ENCODE measurements around the gene TNS3. TPM values are rescaled to one million over a fixed set of nuclear protein-coding genes. Genes with fewer than 3 reads are reported as not detected.

The TNS3 gene
- total RNA-seq, 2 experiments from 2014 or later, result not detected

DNA sequence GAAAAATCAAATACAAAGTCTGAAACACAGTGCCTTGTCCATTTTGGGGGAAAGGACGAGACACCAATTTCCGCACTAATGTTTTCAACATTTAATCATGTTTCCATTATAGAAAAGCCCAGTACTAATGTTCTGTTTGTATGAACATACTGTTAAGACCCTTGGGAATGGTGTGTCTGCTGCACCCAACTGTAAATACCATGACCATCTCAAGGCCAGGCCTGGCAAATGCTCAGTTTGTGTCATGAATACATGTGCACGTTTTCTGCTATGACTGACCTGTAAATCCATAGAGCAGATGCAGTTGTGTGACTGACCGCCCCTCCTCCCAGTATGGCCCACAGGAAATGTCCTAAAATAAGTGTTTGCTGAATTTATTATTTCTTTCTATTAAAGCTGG lies 270.0 kb downstream of the TNS3 start:
- H3K36me3 Mint-ChIP-seq (ENCODE audit: low read depth), result no peaks in the 10 kb centered on the region

DNA sequence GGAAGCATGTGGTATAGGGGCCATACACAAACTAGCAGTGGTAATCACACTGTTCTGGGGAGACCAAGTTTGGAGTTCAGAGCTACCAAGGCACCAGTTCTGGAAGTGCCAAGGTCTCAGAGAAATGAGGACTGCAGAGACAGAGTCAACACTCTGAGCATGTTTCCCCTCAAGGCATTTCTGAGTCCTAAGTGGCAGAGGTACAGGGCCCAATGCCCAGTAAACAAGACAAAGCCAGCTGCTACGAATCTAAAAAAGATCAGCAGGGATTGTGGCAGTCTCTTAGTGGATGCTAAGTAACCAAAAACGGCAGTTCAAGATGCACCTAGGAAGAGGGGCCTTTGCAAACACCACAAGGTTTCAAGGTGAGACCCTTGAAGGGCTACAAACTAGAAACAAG lies 271.9 kb downstream of the TNS3 start:
- CTCF ChIA-PET, result no interaction called here
- DNase-seq (no peak), ATAC-seq (no peak)
- no peaks in the 10 kb centered on the region for H3K36me3 Mint-ChIP-seq (ENCODE audit: low read depth)
- no peaks in the 10 kb centered on the region for H3K27me3 Mint-ChIP-seq (ENCODE audit: low read depth)
- POLR2A ChIA-PET, result no interaction called here
- no peak overlapping the region for H3K27ac Mint-ChIP-seq
- H3K9me3 Mint-ChIP-seq (ENCODE audit: insufficient read depth), result no peaks in the 10 kb centered on the region
- H3K4me3 Mint-ChIP-seq, result no peak overlapping the region
- no peaks in the 10 kb centered on the region for H3K4me1 Mint-ChIP-seq (ENCODE audit: low read depth)

More for the DNA sequence above, 270.0 kb downstream of the TNS3 start:
- ATAC-seq, result no peak
- CTCF ChIA-PET, result no interaction called here
- Mint-ChIP-seq H3K4me3 (no peak overlapping the region), H3K27ac (no peak overlapping the region), H3K4me1 (ENCODE audit: low read depth) (no peaks in the 10 kb centered on the region), H3K9me3 (ENCODE audit: insufficient read depth) (no peaks in the 10 kb centered on the region), H3K27me3 (ENCODE audit: low read depth) (no peaks in the 10 kb centered on the region)
- DNase-seq, result no peak
- POLR2A ChIA-PET, result no interaction called here

DNA sequence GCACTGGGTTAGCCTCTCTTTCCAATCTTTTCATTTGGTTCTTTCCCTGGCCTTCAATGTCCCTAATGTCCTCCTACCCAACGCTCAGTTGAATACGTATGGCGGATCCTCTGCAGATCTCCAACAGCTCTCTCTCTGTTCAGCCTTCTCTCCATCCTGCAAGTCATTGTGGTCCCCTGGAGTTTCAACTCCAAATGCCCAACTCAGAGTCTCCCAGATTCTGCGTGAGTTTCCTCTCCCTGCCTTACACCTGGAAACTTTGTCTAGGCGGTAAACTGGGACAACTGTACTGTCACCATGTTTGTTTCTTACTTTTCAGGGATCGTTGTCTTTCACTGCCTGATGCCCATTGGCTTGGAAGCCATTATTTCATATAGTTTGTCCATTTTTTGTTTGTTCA lies 273.1 kb downstream of the TNS3 start:
- DNase-seq (no peak), ATAC-seq (no peak)
- H3K27ac Mint-ChIP-seq, result no peak overlapping the region
- no peak overlapping the region for H3K4me3 Mint-ChIP-seq
- H3K4me1 Mint-ChIP-seq (ENCODE audit: low read depth), result no peaks in the 10 kb centered on the region
- POLR2A ChIA-PET, result no interaction called here
- no peaks in the 10 kb centered on the region for H3K36me3 Mint-ChIP-seq (ENCODE audit: low read depth)
- no peaks in the 10 kb centered on the region for H3K27me3 Mint-ChIP-seq (ENCODE audit: low read depth)
- no peaks in the 10 kb centered on the region for H3K9me3 Mint-ChIP-seq (ENCODE audit: insufficient read depth)
- CTCF ChIA-PET, result no interaction called here

DNA sequence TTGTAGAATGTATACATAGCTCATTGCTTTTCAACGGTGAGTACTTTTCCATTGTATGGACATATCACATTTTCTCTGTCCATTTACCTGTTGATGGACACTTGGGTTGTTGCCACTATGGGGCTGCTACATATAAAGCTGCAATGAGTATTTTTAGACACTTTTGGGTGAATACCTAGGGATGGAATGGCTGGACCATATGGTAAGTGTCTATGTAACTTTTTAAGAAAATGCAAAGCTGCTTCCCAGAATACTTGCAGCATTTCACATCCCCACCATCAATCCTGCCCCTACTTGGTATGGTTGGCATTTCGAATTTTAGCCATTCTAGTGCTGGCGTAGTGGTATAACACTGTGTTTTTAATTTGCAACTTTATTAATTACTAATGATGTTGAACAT lies 274.6 kb downstream of the TNS3 start:
- no peaks in the 10 kb centered on the region for H3K36me3 Mint-ChIP-seq (ENCODE audit: low read depth)
- POLR2A ChIA-PET, result no interaction called here
- no peak overlapping the region for H3K4me3 Mint-ChIP-seq
- H3K27me3 Mint-ChIP-seq (ENCODE audit: low read depth), result no peaks in the 10 kb centered on the region
- no peaks in the 10 kb centered on the region for H3K4me1 Mint-ChIP-seq (ENCODE audit: low read depth)
- DNase-seq (no peak), ATAC-seq (no peak)
- no peaks in the 10 kb centered on the region for H3K9me3 Mint-ChIP-seq (ENCODE audit: insufficient read depth)
- CTCF ChIA-PET, result no interaction called here
- no peak overlapping the region for H3K27ac Mint-ChIP-seq

DNA sequence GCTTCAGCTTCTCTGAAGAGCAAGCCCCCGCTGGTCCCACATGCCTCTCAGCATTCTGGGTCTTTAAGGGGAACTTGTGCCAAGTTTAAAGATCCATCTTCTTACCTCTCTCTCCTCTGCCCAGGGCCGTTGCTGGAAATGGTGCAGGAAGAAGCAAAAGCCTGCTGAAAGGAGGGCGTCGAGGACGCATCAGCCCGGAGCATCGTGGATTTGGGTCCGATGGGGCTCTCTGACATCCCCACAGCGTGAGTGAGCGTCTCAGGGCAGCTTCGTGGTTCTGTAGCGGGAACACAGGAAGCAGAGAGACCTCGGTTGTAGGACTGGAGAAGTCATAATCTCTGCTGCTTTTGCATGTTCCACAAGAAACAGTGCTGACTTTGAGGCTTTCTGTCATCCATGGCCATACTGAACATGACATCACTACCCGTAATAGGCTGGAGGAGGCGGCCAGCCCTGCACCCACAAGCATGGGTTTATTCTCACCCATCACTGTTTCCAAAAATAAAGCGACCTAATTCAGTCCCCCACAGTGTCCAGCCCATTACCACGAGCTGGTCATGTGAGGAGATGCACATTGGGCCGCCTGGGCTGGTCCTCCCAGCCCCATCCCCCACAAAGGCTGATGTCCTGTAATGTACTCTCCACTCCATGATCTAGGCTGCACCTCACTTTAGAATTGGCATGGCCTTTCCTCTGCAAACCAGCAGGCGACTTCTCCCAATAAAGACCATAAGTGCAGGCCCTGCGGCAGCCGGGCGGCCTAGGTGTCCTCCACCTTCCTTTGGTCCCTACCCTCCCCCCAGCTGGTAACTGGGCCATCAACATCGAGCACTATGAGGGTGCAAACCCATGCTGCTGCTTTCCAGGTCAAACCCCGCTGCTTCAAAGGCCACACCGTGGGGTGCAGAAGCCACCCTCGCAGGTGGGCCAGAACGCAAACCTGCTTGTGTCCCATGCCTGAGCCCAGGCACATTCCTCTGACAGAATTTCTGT lies 276.9 kb downstream of the TNS3 start:
- ChIA-PET CTCF (no interaction called here), POLR2A (no interaction called here)
- Mint-ChIP-seq H3K9me3 (ENCODE audit: insufficient read depth) (no peaks in the 10 kb centered on the region), H3K4me1 (ENCODE audit: low read depth) (no peaks in the 10 kb centered on the region), H3K27ac (no peak overlapping the region), H3K36me3 (ENCODE audit: low read depth) (no peaks in the 10 kb centered on the region), H3K27me3 (ENCODE audit: low read depth) (no peaks in the 10 kb centered on the region), H3K4me3 (no peak overlapping the region)
- DNase-seq (no peak), ATAC-seq (no peak)

DNA sequence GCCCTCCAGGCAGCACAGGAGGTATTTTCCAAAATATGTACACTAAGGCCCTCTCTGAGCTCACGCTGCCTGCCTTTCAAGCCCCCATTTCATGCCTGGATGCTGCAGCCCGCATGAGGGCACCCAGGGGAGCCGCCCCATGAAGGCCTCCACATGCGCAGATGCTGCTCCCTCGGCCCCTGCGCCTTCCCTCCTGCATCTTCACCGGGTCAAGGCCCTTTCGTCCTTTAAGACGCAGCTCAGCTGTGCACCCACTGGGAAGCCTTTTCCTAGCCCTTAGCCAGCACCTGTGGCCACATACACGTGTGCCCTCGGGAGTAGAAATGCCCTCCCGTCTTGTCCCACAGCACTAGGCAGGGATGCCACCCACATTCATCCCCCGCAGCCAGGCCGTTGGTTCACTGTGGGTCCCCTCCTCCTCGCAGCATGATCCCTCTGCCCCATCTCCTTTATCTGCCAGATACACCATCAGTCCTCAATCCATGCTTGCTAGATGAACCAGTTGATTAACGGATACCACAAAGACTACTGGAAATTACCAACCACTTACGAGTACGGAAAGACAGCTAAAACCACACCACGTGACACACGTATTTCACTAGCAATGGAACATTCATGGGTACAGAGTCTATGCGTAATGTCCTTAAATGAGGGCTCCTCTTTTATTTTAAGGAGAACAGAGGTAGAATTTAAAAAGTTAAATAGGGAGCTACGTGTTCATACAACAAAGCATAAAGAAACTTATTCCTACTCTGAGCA lies 278.0 kb downstream of the TNS3 start:
- Mint-ChIP-seq H3K4me1 (ENCODE audit: low read depth) (no peaks in the 10 kb centered on the region), H3K4me3 (no peak overlapping the region), H3K27ac (no peak overlapping the region), H3K9me3 (ENCODE audit: insufficient read depth) (no peaks in the 10 kb centered on the region), H3K27me3 (ENCODE audit: low read depth) (no peaks in the 10 kb centered on the region), H3K36me3 (ENCODE audit: low read depth) (no peaks in the 10 kb centered on the region)
- ChIA-PET POLR2A (no interaction called here), CTCF (no interaction called here)
- no peak for ATAC-seq
- DNase-seq, result no peak

DNA sequence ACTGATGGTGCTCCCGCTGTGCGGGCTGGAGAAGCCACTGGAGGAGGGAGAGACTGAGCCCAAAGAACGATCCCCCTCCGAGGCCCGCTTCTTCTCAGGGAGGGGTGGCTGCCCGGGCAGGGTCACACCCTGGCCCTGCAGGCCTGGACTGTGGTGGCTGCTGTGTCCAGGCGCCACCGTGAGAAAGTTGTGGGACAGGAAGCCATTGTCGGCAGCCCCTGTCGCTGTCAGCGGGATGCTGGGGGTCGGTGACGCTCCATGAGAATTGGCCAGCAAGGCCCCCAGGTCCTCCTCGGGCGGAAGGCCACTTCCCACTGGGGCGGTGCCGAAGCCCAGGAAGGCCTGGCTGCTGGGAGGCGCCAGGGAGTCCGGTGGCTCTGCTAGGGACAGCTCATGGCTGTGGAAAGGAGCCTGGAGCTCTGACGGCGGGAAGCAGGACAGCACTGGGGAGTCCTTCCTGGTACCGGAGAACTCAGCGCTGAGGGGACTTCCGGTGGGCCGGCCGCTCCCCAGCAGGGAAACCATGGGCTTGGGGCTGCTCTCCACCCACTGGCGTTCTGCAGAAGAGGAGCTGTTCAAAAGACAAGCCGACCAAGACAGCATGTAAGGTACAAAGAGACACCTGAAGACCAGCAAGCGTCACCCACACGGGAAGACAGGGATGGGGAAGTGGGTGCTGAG lies 278.8 kb downstream of the TNS3 start:
- H3K27ac Mint-ChIP-seq, result no peak overlapping the region
- H3K9me3 Mint-ChIP-seq (ENCODE audit: insufficient read depth), result no peaks in the 10 kb centered on the region
- CTCF ChIA-PET, result no interaction called here
- ATAC-seq (no peak), DNase-seq (no peak)
- no peaks in the 10 kb centered on the region for H3K4me1 Mint-ChIP-seq (ENCODE audit: low read depth)
- H3K36me3 Mint-ChIP-seq (ENCODE audit: low read depth), result no peaks in the 10 kb centered on the region
- no peaks in the 10 kb centered on the region for H3K27me3 Mint-ChIP-seq (ENCODE audit: low read depth)
- no peak overlapping the region for H3K4me3 Mint-ChIP-seq
- POLR2A ChIA-PET, result no interaction called here

DNA sequence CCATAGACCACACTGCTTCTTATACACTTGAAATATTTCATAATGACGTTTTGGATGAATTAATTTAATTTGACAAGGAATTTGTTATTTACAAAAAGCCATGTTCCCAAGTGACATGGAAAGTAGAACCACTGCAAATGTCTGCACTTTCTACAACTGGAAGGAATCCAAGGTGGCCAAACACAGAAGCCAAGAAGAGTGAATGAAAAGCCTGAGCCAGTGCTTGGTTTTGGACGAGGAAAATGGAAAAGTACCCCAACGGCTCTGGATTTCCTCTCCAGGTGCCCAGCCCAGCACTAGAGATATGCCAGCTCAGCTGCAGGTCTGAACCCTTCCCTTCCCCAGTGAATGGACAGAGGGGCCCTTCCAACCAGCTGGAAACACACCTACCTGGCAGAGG lies 279.4 kb downstream of the TNS3 start:
- no peaks in the 10 kb centered on the region for H3K9me3 Mint-ChIP-seq (ENCODE audit: insufficient read depth)
- POLR2A ChIA-PET, result no interaction called here

DNA sequence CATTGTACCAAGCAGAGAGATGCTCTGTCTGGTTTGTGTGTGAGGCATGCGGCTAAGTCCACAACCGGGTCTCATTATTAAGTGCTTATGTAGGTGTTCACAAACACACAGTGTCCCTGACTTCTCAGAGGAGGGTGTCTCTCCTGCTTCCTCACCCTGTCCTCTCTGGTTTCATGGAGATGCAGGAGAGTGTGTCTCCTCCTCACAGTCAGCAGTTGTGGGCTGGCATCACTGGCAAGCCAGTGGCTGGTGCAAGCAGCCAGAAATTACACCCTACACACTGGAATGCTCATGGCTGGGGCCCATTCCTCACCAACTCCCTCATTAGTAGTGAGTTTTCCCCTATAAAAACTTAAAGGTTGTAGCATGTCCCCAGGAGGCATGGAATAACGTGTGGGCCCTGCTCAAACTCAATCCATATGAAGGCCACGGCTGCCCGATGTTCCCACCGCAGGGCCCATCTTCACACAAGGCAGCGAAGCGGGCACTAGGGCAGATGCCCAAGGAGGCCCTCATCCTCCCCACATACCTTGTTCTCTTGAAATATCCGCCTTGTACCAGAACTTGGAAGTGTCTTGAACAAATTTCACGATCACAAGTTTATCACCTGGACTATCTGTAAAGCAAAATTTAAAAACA lies 280.1 kb downstream of the TNS3 start:
- no peaks in the 10 kb centered on the region for H3K36me3 Mint-ChIP-seq (ENCODE audit: low read depth)
- ATAC-seq (no peak), DNase-seq (no peak)
- no peaks in the 10 kb centered on the region for H3K9me3 Mint-ChIP-seq (ENCODE audit: insufficient read depth)
- H3K27ac Mint-ChIP-seq, result no peak overlapping the region
- POLR2A ChIA-PET, result no interaction called here
- no peak overlapping the region for H3K4me3 Mint-ChIP-seq
- CTCF ChIA-PET, result no interaction called here
- no peaks in the 10 kb centered on the region for H3K27me3 Mint-ChIP-seq (ENCODE audit: low read depth)
- H3K4me1 Mint-ChIP-seq (ENCODE audit: low read depth), result no peaks in the 10 kb centered on the region

More for the DNA sequence above, 279.4 kb downstream of the TNS3 start:
- no peak for DNase-seq
- no peak for ATAC-seq
- no peaks in the 10 kb centered on the region for H3K36me3 Mint-ChIP-seq (ENCODE audit: low read depth)
- no peaks in the 10 kb centered on the region for H3K4me1 Mint-ChIP-seq (ENCODE audit: low read depth)
- CTCF ChIA-PET, result no interaction called here
- H3K4me3 Mint-ChIP-seq, result no peak overlapping the region
- no peaks in the 10 kb centered on the region for H3K27me3 Mint-ChIP-seq (ENCODE audit: low read depth)
- H3K27ac Mint-ChIP-seq, result no peak overlapping the region

DNA sequence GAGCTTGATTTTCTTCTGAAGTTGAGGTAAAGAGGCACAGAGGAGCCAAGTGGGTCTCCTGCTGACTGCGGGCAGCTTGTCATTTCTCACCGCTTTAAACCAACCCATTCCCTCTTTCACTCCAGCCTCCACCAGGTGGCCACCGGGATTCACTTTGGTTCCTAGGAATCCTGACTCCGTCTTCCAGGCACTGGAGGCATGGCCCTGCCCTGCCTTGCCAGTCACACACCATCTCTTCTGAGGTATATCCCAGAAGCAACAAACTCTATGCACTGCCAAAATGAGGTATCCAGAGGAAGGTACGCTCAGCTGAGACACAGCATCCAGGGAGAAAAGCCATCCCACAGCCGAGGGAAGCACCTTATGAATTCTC lies 280.8 kb downstream of the TNS3 start:
- no peaks in the 10 kb centered on the region for H3K36me3 Mint-ChIP-seq (ENCODE audit: low read depth)
- no peaks in the 10 kb centered on the region for H3K9me3 Mint-ChIP-seq (ENCODE audit: insufficient read depth)
- H3K27ac Mint-ChIP-seq, result no peak overlapping the region
- ATAC-seq (no peak), DNase-seq (no peak)
- no peaks in the 10 kb centered on the region for H3K4me1 Mint-ChIP-seq (ENCODE audit: low read depth)
- ChIA-PET POLR2A (no interaction called here), CTCF (no interaction called here)
- no peak overlapping the region for H3K4me3 Mint-ChIP-seq
- H3K27me3 Mint-ChIP-seq (ENCODE audit: low read depth), result no peaks in the 10 kb centered on the region

DNA sequence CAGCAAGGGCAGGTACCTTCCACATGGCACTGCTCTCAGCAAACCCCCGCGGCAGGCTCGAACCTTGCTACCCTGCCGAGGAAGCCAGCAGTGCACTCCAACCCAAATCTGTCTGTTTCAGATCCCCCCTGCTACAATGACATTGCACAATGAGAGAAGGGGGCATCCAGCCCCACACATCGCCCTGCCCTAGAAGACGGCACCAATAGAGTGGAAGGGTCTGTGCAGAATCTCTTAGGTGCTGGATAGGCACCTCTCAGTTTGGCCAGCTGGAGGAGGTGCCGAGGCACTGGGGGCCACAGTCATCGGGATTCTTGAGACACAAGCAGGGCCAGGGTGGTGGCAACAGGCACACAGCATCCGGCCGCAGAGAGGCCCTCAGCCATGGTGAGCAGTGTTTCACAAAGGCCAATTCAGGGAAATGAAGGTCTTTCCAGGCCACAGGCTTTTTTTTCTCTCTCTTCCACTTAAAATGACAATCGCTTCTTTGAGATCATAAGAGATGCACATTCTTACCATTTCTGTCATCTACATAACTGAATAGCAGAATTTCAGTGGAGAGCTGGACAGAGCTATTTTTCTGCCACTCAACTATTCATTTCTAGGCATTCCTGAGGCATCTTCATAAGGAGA lies 281.3 kb downstream of the TNS3 start:
- CTCF ChIA-PET, result no interaction called here

More for the DNA sequence above, 281.3 kb downstream of the TNS3 start:
- ATAC-seq, result no peak
- Mint-ChIP-seq H3K27me3 (ENCODE audit: low read depth) (no peaks in the 10 kb centered on the region), H3K4me3 (no peak overlapping the region), H3K36me3 (ENCODE audit: low read depth) (no peaks in the 10 kb centered on the region), H3K27ac (no peak overlapping the region), H3K9me3 (ENCODE audit: insufficient read depth) (no peaks in the 10 kb centered on the region), H3K4me1 (ENCODE audit: low read depth) (no peaks in the 10 kb centered on the region)
- POLR2A ChIA-PET, result no interaction called here
- DNase-seq, result no peak

Data from activated CD8-positive, alpha-beta T cell treated with anti-CD3 and anti-CD28 coated beads, Interleukin-2, amount 10 ng/mL, durations not matched to agents 7 days and 5 days (primary cell).